Central memory CD8-positive, alpha-beta T cell (primary cell): ENCODE measurements around the gene COL9A3.

Source experiments
- ATAC-seq: fragments of 150-1000 bp; cut with Tn5 transposase; replicated peaks from 2 replicates; pipeline ENCODE4 v1.10.0; 2022; ENCODE audit warnings: mild to moderate bottlenecking, moderate FRiP score, moderate number of reproducible peaks; ENCODE audit not compliant: poor library complexity, severe bottlenecking; ENCODE audit errors: extremely low read depth
- DNase-seq, 2 donors: peaks; one replicate each; pipeline ENCODE4 v3.0.0; 2021; ENCODE audit warnings: low spot score in 2 of 2
- H3K27ac Mint-ChIP-seq: one replicate; pipeline ENCODE4 v1.8.0; 2022; ENCODE audit warnings: low read depth, mild to moderate bottlenecking, moderate library complexity, mixed read lengths
- H3K27me3 Mint-ChIP-seq: one replicate; pipeline ENCODE4 v1.8.0; 2022; ENCODE audit warnings: mixed read lengths
- H3K36me3 Mint-ChIP-seq: one replicate; pipeline ENCODE4 v1.8.0; 2022; ENCODE audit warnings: mild to moderate bottlenecking, moderate library complexity, mixed read lengths; ENCODE audit not compliant: insufficient read depth
- H3K4me1 Mint-ChIP-seq: one replicate; pipeline ENCODE4 v1.8.0; 2022; ENCODE audit warnings: mixed read lengths
- H3K4me3 Mint-ChIP-seq: one replicate; pipeline ENCODE4 v1.8.0; 2022; ENCODE audit warnings: mild to moderate bottlenecking, moderate library complexity, mixed read lengths
- H3K9me3 Mint-ChIP-seq: one replicate; pipeline ENCODE4 v1.8.0; 2022; ENCODE audit warnings: mixed read lengths

COL9A3 gene

GRCh38 chr20:62773845-62774714, 42.8 kb upstream of the COL9A3 start:
- ATAC-seq (no peak), DNase-seq (no peak)
- H3K27ac Mint-ChIP-seq: no peak overlapping the region
- H3K36me3 Mint-ChIP-seq: peaks cover 6% of the 10 kb centered on the region
- H3K9me3 Mint-ChIP-seq: no peaks in the 10 kb centered on the region
- no peaks in the 10 kb centered on the region for H3K27me3 Mint-ChIP-seq
- no peak overlapping the region for H3K4me3 Mint-ChIP-seq
- H3K4me1 Mint-ChIP-seq: peaks cover 31% of the 10 kb centered on the region

- Mint-ChIP-seq H3K4me3 (no peak overlapping the region), H3K27me3 (no peaks in the 10 kb centered on the region), H3K36me3 (peaks cover 6% of the 10 kb centered on the region), H3K9me3 (no peaks in the 10 kb centered on the region), H3K27ac (no peak overlapping the region), H3K4me1 (peaks cover 27% of the 10 kb centered on the region)
- ATAC-seq (no peak), DNase-seq (no peak)
These were observed 42.1 kb upstream of the COL9A3 start for GRCh38 chr20:62774762-62775161.

- peak overlapping the region; percentile 73 for H3K4me3 Mint-ChIP-seq
- no peak for ATAC-seq
- peaks cover 6% of the 10 kb centered on the region for H3K36me3 Mint-ChIP-seq
- H3K9me3 Mint-ChIP-seq: no peaks in the 10 kb centered on the region
- H3K27ac Mint-ChIP-seq: peak overlapping the region; percentile 93
- no peak for DNase-seq
- H3K27me3 Mint-ChIP-seq: no peaks in the 10 kb centered on the region
- peaks cover 27% of the 10 kb centered on the region for H3K4me1 Mint-ChIP-seq
These were observed 41.6 kb upstream of the COL9A3 start for GRCh38 chr20:62775206-62775605.

GRCh38 chr20:62776035-62776691, 40.7 kb upstream of the COL9A3 start:
- H3K27ac Mint-ChIP-seq: peak overlapping the region; percentile 93
- no peaks in the 10 kb centered on the region for H3K9me3 Mint-ChIP-seq
- no peak for DNase-seq
- no peaks in the 10 kb centered on the region for H3K27me3 Mint-ChIP-seq
- peaks cover 27% of the 10 kb centered on the region for H3K4me1 Mint-ChIP-seq
- H3K36me3 Mint-ChIP-seq: peaks cover 6% of the 10 kb centered on the region
- peak overlapping the region; percentile 73 for H3K4me3 Mint-ChIP-seq
- no peak for ATAC-seq

- peak overlapping the region; percentile 93 for H3K27ac Mint-ChIP-seq
- no peaks in the 10 kb centered on the region for H3K9me3 Mint-ChIP-seq
- H3K36me3 Mint-ChIP-seq: peaks cover 6% of the 10 kb centered on the region
- DNase-seq (peak in 1 of 2 donors; percentile 19), ATAC-seq (peak; percentile 82)
- H3K4me3 Mint-ChIP-seq: peak overlapping the region; percentile 73
- peaks cover 27% of the 10 kb centered on the region for H3K4me1 Mint-ChIP-seq
- no peaks in the 10 kb centered on the region for H3K27me3 Mint-ChIP-seq
These were observed 39.9 kb upstream of the COL9A3 start for GRCh38 chr20:62776692-62777527.

- Mint-ChIP-seq H3K9me3 (no peaks in the 10 kb centered on the region), H3K27me3 (no peaks in the 10 kb centered on the region), H3K4me3 (peak overlapping the region; percentile 73), H3K4me1 (peaks cover 27% of the 10 kb centered on the region), H3K36me3 (peaks cover 6% of the 10 kb centered on the region), H3K27ac (peak overlapping the region; percentile 93)
- ATAC-seq (peak; percentile 19), DNase-seq (no peak)
These were observed 39.4 kb upstream of the COL9A3 start for GRCh38 chr20:62777528-62777830.

- DNase-seq (no peak), ATAC-seq (no peak)
- Mint-ChIP-seq H3K27ac (no peak overlapping the region), H3K4me3 (no peak overlapping the region), H3K36me3 (peaks cover 6% of the 10 kb centered on the region), H3K4me1 (peaks cover 27% of the 10 kb centered on the region), H3K9me3 (no peaks in the 10 kb centered on the region), H3K27me3 (no peaks in the 10 kb centered on the region)
These were observed 38.8 kb upstream of the COL9A3 start for GRCh38 chr20:62778058-62778457.

- Mint-ChIP-seq H3K27ac (no peak overlapping the region), H3K9me3 (no peaks in the 10 kb centered on the region), H3K4me3 (no peak overlapping the region), H3K36me3 (peaks cover 6% of the 10 kb centered on the region), H3K27me3 (no peaks in the 10 kb centered on the region), H3K4me1 (peaks cover 27% of the 10 kb centered on the region)
- ATAC-seq: no peak
- no peak for DNase-seq
These were observed 38.0 kb upstream of the COL9A3 start for GRCh38 chr20:62778601-62779416.

- Mint-ChIP-seq H3K9me3 (no peaks in the 10 kb centered on the region), H3K4me3 (no peak overlapping the region)
- no peak for ATAC-seq
These were observed 37.5 kb upstream of the COL9A3 start for GRCh38 chr20:62779417-62779685.

GRCh38 chr20:62780204-62780603, 36.6 kb upstream of the COL9A3 start:
- H3K4me1 Mint-ChIP-seq: peaks cover 22% of the 10 kb centered on the region
- H3K36me3 Mint-ChIP-seq: peaks cover 6% of the 10 kb centered on the region
- no peak overlapping the region for H3K27ac Mint-ChIP-seq
- H3K27me3 Mint-ChIP-seq: no peaks in the 10 kb centered on the region
- no peak overlapping the region for H3K4me3 Mint-ChIP-seq
- ATAC-seq: no peak
- DNase-seq: no peak
- H3K9me3 Mint-ChIP-seq: no peaks in the 10 kb centered on the region

More at GRCh38 chr20:62779417-62779685, 37.5 kb upstream of the COL9A3 start:
- Mint-ChIP-seq H3K4me1 (peaks cover 23% of the 10 kb centered on the region), H3K27ac (no peak overlapping the region), H3K27me3 (no peaks in the 10 kb centered on the region), H3K36me3 (peaks cover 6% of the 10 kb centered on the region)
- no peak for DNase-seq

- Mint-ChIP-seq H3K36me3 (peaks cover 4% of the 10 kb centered on the region), H3K9me3 (no peaks in the 10 kb centered on the region)
These were observed 36.2 kb upstream of the COL9A3 start for GRCh38 chr20:62780696-62781095.

More at GRCh38 chr20:62780696-62781095, 36.2 kb upstream of the COL9A3 start:
- no peak overlapping the region for H3K27ac Mint-ChIP-seq
- ATAC-seq (no peak), DNase-seq (no peak)
- H3K4me1 Mint-ChIP-seq: peaks cover 20% of the 10 kb centered on the region
- H3K27me3 Mint-ChIP-seq: no peaks in the 10 kb centered on the region
- no peak overlapping the region for H3K4me3 Mint-ChIP-seq
